Activated naive CD4-positive, alpha-beta T cell treated with anti-CD3 and anti-CD28 coated beads, Interleukin-2, amount 50 U/mL, for 72 hours (primary cell): ENCODE data around the gene CTPS1. TPM values are rescaled to one million over a fixed set of nuclear protein-coding genes. Genes with fewer than 3 reads are reported as not detected.

Source experiments
- ATAC-seq, 2 donors: fragments of 150-1000 bp; cut with Tn5 transposase; 2 replicates each; pipeline ENCODE4 v1.10.0; 2021; ENCODE audit warnings: mild to moderate bottlenecking in 2 of 2, moderate library complexity in 2 of 2
- DNase-seq, 2 donors: peaks; one replicate each; pipeline ENCODE4 v3.0.0; 2021 to 2022; ENCODE audit warnings: low spot score in 2 of 2
- H3K27ac Mint-ChIP-seq, 2 donors: one replicate each; pipeline ENCODE4 v1.8.0; 2022; ENCODE audit warnings: mild to moderate bottlenecking in 2 of 2, mixed read lengths in 2 of 2
- H3K36me3 Mint-ChIP-seq, 2 donors: one replicate each; pipeline ENCODE4 v1.8.0; 2022; ENCODE audit warnings: mixed read lengths in 2 of 2
- H3K9me3 Mint-ChIP-seq, 2 donors: one replicate each; pipeline ENCODE4 v1.8.0; 2022; ENCODE audit warnings: mixed read lengths in 2 of 2
- total RNA-seq, 2 donors: library from RNA; stranded (reverse); gene quantifications; one replicate each; pipeline ENCODE4 v1.2.3, GENCODE V29; 2022

The CTPS1 gene
- total RNA-seq, 2 donors from 2014 or later, result 72.8 to 92.9 TPM

GRCh38 chr1:41025979-41026819, 46.7 kb downstream of the CTPS1 start:
- no peaks in the 10 kb centered on the region for H3K9me3 Mint-ChIP-seq
- H3K27ac Mint-ChIP-seq, result peak overlapping the region in 1 of 2 donors; percentile 47
- H3K36me3 Mint-ChIP-seq, result no peaks in the 10 kb centered on the region
- DNase-seq, result no peak
- ATAC-seq, result no peak

GRCh38 chr1:41028034-41028642, 48.6 kb downstream of the CTPS1 start:
- ATAC-seq, result no peak

GRCh38 chr1:41030872-41031616, 51.5 kb downstream of the CTPS1 start:
- DNase-seq (no peak), ATAC-seq (no peak)
- Mint-ChIP-seq H3K27ac (no peak overlapping the region), H3K36me3 (peaks cover 0 to 7% of the 10 kb centered on the region in 2 donors), H3K9me3 (peaks cover 0 to 5% of the 10 kb centered on the region in 2 donors)

More at GRCh38 chr1:41028034-41028642, 48.6 kb downstream of the CTPS1 start:
- peaks cover 0 to 7% of the 10 kb centered on the region in 2 donors for H3K36me3 Mint-ChIP-seq
- peak overlapping the region in 1 of 2 donors; percentile 57 for H3K27ac Mint-ChIP-seq
- DNase-seq, result no peak
- peaks cover 0 to 5% of the 10 kb centered on the region in 2 donors for H3K9me3 Mint-ChIP-seq

DNA sequence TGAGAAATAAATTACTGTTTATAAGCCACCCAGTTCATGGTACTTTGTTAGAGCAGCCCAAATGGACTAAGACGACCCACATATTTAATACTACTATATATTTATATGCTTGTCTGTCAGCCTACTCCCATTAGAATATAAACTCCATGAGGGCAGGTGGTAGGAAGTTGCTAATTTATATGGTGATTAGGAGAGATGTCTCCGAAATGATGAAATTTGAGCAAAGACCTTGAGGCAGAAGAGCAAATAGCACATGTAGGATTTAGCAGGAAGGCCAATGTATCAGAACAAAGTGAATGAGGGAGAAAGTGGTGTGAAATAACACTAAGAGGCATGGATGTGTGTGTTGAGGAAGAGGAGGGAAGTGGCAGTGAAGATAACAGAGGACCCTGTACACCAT, 52.7 kb downstream of the CTPS1 start:
- no peak for ATAC-seq
- H3K27ac Mint-ChIP-seq, result no peak overlapping the region

DNA sequence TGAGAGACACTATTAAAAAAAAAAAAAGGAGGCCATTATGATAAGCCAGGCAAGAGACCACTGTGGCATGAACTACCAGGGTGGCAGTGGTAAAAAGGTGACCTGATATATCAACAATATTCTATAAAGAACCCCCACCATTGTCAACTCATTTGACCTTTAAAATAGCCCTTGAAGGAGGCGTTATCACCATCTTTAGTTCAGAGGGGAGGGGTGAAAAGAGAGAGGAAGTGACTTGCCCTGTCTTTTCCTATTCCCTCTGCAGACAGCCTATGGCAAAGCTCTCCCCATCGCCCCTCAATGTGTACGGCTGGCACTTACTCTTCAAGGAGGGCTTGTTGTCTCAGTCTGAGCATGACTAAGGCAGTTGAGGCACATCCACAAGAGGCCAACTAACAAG, 53.8 kb downstream of the CTPS1 start:
- ATAC-seq (no peak), DNase-seq (no peak)
- Mint-ChIP-seq H3K9me3 (peaks cover 0 to 5% of the 10 kb centered on the region in 2 donors), H3K36me3 (peaks cover 0 to 7% of the 10 kb centered on the region in 2 donors), H3K27ac (peak overlapping the region in 1 of 2 donors; percentile 59)

More for the DNA sequence above, 52.7 kb downstream of the CTPS1 start:
- peaks cover 0 to 5% of the 10 kb centered on the region in 2 donors for H3K9me3 Mint-ChIP-seq
- no peak for DNase-seq
- peaks cover 0 to 7% of the 10 kb centered on the region in 2 donors for H3K36me3 Mint-ChIP-seq

- ATAC-seq, result no peak
- no peak for DNase-seq
- Mint-ChIP-seq H3K27ac (no peak overlapping the region), H3K9me3 (peaks cover 0 to 2% of the 10 kb centered on the region in 2 donors), H3K36me3 (peaks cover 0 to 3% of the 10 kb centered on the region in 2 donors)
Observed at GRCh38 chr1:41037116-41037903, 57.8 kb downstream of the CTPS1 start.

DNA sequence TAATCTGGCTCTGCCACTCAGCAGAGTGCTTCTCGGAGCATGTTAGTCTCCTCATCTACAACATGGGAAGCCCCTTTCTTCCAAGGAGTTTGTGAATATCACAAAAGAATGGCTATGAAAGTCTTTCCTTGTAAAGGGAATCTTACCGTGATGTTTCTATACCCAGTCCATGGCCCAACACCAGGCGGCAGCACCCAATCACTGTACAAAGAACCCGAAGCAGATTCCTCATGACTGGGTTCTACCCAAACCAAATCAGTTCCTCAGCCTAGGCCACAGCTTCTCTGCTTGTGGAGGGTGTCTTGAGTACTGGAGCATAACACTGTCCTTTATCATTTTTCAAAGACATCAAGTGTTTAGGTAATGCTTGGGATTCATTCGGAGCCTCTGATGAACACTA, 58.6 kb downstream of the CTPS1 start:
- ATAC-seq (no peak), DNase-seq (no peak)
- Mint-ChIP-seq H3K9me3 (no peaks in the 10 kb centered on the region), H3K36me3 (no peaks in the 10 kb centered on the region), H3K27ac (no peak overlapping the region)

DNA sequence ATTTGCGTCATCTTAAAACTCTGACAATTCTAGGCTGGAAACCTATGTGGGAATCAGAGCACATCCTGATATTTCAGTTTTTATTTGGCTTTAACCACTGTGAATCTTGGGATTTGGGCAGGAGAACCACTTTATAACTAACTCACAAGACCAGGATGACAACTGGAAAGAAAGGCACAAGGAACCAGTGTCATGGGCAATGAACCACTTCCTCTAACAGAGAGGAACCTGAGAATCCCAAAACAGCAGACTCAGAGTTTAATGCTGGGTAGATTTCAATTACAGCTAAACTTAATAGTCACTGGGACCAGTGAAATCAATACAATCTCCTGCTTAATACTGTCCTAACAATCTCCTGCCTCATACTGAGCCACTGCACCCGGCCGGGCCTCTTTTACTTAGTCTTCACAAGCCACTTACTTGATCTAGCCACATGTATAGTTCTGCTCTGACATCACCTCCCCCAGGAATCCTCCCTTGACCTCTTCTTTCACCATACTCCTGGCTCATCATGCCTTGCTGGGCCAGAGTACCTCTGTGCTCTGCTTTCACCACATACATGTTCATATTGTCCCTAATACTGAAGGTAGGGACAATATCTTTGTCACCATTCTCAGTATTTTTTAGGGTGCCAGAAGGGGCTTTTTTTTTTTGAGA, 62.2 kb downstream of the CTPS1 start:
- no peaks in the 10 kb centered on the region for H3K9me3 Mint-ChIP-seq
- no peaks in the 10 kb centered on the region for H3K36me3 Mint-ChIP-seq
- DNase-seq (no peak), ATAC-seq (no peak)
- H3K27ac Mint-ChIP-seq, result no peak overlapping the region

GRCh38 chr1:41044187-41044586, 64.7 kb downstream of the CTPS1 start:
- ATAC-seq (no peak), DNase-seq (no peak)
- no peaks in the 10 kb centered on the region for H3K9me3 Mint-ChIP-seq
- H3K36me3 Mint-ChIP-seq, result no peaks in the 10 kb centered on the region
- peak overlapping the region; percentile 5 to 36 for H3K27ac Mint-ChIP-seq

DNA sequence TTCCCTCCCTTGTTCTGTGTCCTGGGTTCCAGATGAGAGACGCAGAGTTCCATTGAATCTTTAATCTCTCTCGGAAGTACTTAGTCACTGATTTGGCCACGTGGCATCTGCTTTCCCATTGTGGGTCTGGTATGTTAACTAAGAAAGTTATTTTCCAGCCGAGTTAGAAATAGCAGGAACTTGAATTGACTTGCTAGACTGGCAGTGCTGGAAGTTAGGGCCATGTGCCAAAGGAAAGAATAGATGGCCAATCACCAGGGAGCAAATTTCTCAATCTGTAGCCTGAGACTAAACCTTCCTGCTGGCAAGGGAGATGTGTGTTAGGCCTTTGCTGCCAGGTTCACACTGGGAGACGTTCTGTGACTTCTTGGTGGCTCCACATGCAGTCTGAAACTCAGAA, 66.2 kb downstream of the CTPS1 start:
- H3K27ac Mint-ChIP-seq, result peak overlapping the region in 1 of 2 donors; percentile 57
- ATAC-seq (no peak), DNase-seq (no peak)
- no peaks in the 10 kb centered on the region for H3K36me3 Mint-ChIP-seq
- no peaks in the 10 kb centered on the region for H3K9me3 Mint-ChIP-seq

GRCh38 chr1:41046347-41046775, 66.9 kb downstream of the CTPS1 start:
- Mint-ChIP-seq H3K36me3 (no peaks in the 10 kb centered on the region), H3K9me3 (no peaks in the 10 kb centered on the region), H3K27ac (no peak overlapping the region)
- ATAC-seq, result no peak
- DNase-seq, result no peak

DNA sequence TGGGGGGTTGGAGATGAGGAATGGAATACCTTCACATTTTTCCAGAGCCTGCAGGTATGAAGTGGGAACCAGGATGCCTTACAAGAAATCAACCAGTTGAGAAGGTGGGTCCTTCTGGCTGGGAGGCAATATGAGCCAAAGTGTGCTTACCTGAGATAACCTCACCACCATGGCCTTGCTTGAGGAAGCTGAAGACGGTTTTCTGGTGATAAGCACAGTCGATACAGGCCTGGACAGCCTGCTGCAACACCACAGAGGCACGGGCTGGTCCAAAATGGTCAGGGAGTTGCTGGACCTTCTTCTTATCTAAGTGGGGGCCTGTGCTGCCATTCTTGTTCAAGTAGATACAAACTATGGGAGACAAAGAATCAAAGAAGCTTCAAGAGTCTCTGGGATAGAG, 69.0 kb downstream of the CTPS1 start:
- Mint-ChIP-seq H3K9me3 (no peaks in the 10 kb centered on the region), H3K27ac (peak overlapping the region in 1 of 2 donors; percentile 7), H3K36me3 (peaks cover 0 to 3% of the 10 kb centered on the region in 2 donors)
- DNase-seq (no peak), ATAC-seq (no peak)

GRCh38 chr1:41051022-41051421, 71.5 kb downstream of the CTPS1 start:
- no peaks in the 10 kb centered on the region for H3K9me3 Mint-ChIP-seq
- H3K36me3 Mint-ChIP-seq, result peaks cover 0 to 4% of the 10 kb centered on the region in 2 donors
- no peak overlapping the region for H3K27ac Mint-ChIP-seq
- DNase-seq, result no peak
- no peak for ATAC-seq

- no peak overlapping the region for H3K27ac Mint-ChIP-seq
- no peaks in the 10 kb centered on the region for H3K9me3 Mint-ChIP-seq
- H3K36me3 Mint-ChIP-seq, result peaks cover 0 to 4% of the 10 kb centered on the region in 2 donors
- ATAC-seq (no peak), DNase-seq (no peak)
Observed at GRCh38 chr1:41053316-41053715, 73.8 kb downstream of the CTPS1 start.

DNA sequence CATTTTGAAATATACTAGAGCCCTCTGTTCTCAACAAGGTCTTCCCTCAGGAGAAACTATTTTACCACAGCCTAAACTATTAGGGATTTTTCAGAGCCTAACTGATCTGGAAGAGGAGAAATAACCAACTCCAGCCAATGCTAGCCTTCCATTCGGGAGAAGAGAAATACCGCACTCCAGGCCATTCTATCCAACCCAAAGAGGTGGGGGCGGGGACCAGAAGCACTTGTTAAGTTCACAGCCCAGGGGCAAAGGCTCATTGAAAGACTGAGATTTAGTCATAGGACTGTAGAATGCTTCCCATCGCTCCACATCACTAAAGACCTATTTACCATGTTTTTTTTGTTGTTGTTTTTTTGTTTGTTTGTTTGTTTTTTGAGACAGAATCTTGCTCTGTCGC, 77.4 kb downstream of the CTPS1 start:
- H3K9me3 Mint-ChIP-seq, result no peaks in the 10 kb centered on the region
- no peak overlapping the region for H3K27ac Mint-ChIP-seq
- ATAC-seq, result no peak
- DNase-seq, result no peak
- peaks cover 4 to 15% of the 10 kb centered on the region in 2 donors for H3K36me3 Mint-ChIP-seq
